IMR-90 (cell line): ENCODE results near the gene CTNND2. TPM values are rescaled to one million over a fixed set of nuclear protein-coding genes. Genes with fewer than 3 reads are reported as not detected.

Source experiments
- ATAC-seq: fragments of 200-7000 bp; cut with Tn5 transposase; 2 replicates; pipeline ENCODE4 v1.9.1; 2020; ENCODE audit warnings: low read depth, mild to moderate bottlenecking, moderate library complexity
- BruUV-seq: library from RNA; stranded (reverse); fragments of 400-500 nt; replicated peaks from 2 replicates; lab custom pipeline; 2021; lab: Mats Ljungman, UMichigan
- CTCF ChIA-PET: fragments of 300-600 bp; formaldehyde crosslinking; extraction: SDS; loops from one replicate; lab custom pipeline; 2021; ENCODE audit warnings: antibody characterized with exemption; lab: Yijun Ruan, JAX
- POLR2A ChIA-PET: fragments of 300-600 bp; sonication (Branson Sonifier 250); formaldehyde crosslinking; loops from one replicate; lab custom pipeline; 2022; ENCODE audit warnings: antibody characterized with exemption; ENCODE audit not compliant: unreplicated experiment; lab: Charles Lee
- DNase-seq: peaks from one replicate; pipeline ENCODE4 v3.0.0; 2013
- H2AFZ ChIP-seq: replicated peaks from 2 replicates; pipeline ENCODE3; 2013; ENCODE audit warnings: low read length, mild to moderate bottlenecking; ENCODE audit not compliant: poor library complexity
- H2AK5ac ChIP-seq: 2 replicates; pipeline ENCODE4 v1.6.1; 2013; ENCODE audit warnings: low read depth, low read length, inconsistent platforms
- H2AK9ac ChIP-seq: replicated peaks from 2 replicates; pipeline ENCODE3; 2013; ENCODE audit warnings: mild to moderate bottlenecking, low read depth, low read length, moderate library complexity; ENCODE audit not compliant: poor library complexity
- H2BK120ac ChIP-seq: 2 replicates; pipeline ENCODE4 v1.6.1; 2013; ENCODE audit warnings: low read depth, low read length, inconsistent platforms
- H2BK15ac ChIP-seq: 3 replicates; pipeline ENCODE4 v1.6.1; 2013; ENCODE audit warnings: low read depth, low read length, inconsistent platforms
- H2BK20ac ChIP-seq: 2 replicates; pipeline ENCODE4 v1.6.1; 2013; ENCODE audit warnings: low read depth, mild to moderate bottlenecking, inconsistent platforms, low read length, moderate library complexity
- H2BK5ac ChIP-seq: 2 replicates; pipeline ENCODE4 v1.6.1; 2013; ENCODE audit warnings: mild to moderate bottlenecking, low read depth, low read length, inconsistent platforms; ENCODE audit not compliant: poor library complexity, severe bottlenecking
- H3K14ac ChIP-seq: replicated peaks from 2 replicates; pipeline ENCODE4 v1.6.1; 2013; ENCODE audit warnings: low read depth, low read length, inconsistent platforms
- H3K18ac ChIP-seq: 2 replicates; pipeline ENCODE4 v1.6.1; 2013; ENCODE audit warnings: low read depth, low read length, control low read depth
- H3K23ac ChIP-seq: 2 replicates; pipeline ENCODE4 v1.6.1; 2013; ENCODE audit warnings: low read depth, low read length, inconsistent platforms
- H3K27ac ChIP-seq: 2 replicates; pipeline ENCODE4 v1.5.1; 2013; ENCODE audit warnings: mild to moderate bottlenecking, control low read depth, low read length; ENCODE audit not compliant: insufficient read depth
- H3K27me3 ChIP-seq: 2 replicates; pipeline ENCODE4 v1.6.1; 2013; ENCODE audit warnings: low read length; ENCODE audit not compliant: control insufficient read depth, insufficient read depth
- H3K36me3 ChIP-seq: 2 replicates; pipeline ENCODE4 v1.6.1; 2013; ENCODE audit warnings: low read length, mixed read lengths; ENCODE audit not compliant: control insufficient read depth, insufficient read depth
- H3K4ac ChIP-seq: 2 replicates; pipeline ENCODE4 v1.6.1; 2013; ENCODE audit warnings: low read depth, low read length, inconsistent platforms
- H3K4me1 ChIP-seq: 2 replicates; pipeline ENCODE4 v1.6.1; 2013; ENCODE audit warnings: low read length, mixed read lengths; ENCODE audit not compliant: control insufficient read depth, insufficient read depth
- H3K4me2 ChIP-seq: 2 replicates; pipeline ENCODE4 v1.6.1; 2013; ENCODE audit warnings: low read depth, mild to moderate bottlenecking, control low read depth, low read length, moderate library complexity
- H3K4me3 ChIP-seq: 2 replicates; pipeline ENCODE4 v1.5.1; 2013; ENCODE audit warnings: low read depth, mild to moderate bottlenecking, control low read depth, low read length, moderate library complexity; ENCODE audit not compliant: insufficient read depth
- H3K56ac ChIP-seq: 2 replicates; pipeline ENCODE4 v1.6.1; 2013; ENCODE audit warnings: low read length, inconsistent platforms; ENCODE audit not compliant: insufficient read depth; ENCODE audit errors: extremely low read depth
- H3K79me1 ChIP-seq, 2 experiments: 2 replicates each; pipeline ENCODE4 v1.6.1; 2013; ENCODE audit warnings: low read length in 2 of 2, inconsistent platforms in 1 of 2, low read depth in 1 of 2
- H3K9ac ChIP-seq: 2 replicates; pipeline ENCODE4 v1.6.1; 2013; ENCODE audit warnings: low read depth, low read length, control low read depth
- H3K9me1 ChIP-seq: 2 replicates; pipeline ENCODE4 v1.6.1; 2013; ENCODE audit warnings: low read length, inconsistent platforms; ENCODE audit not compliant: insufficient read depth
- H3K9me3 ChIP-seq: 2 replicates; pipeline ENCODE4 v1.6.1; 2013; ENCODE audit warnings: low read length; ENCODE audit not compliant: control insufficient read depth, insufficient read depth
- H4K20me1 ChIP-seq: 2 replicates; pipeline ENCODE4 v1.6.1; 2013; ENCODE audit warnings: low read length, inconsistent platforms; ENCODE audit not compliant: insufficient read depth
- H4K5ac ChIP-seq: 2 replicates; pipeline ENCODE4 v1.6.1; 2013; ENCODE audit warnings: mild to moderate bottlenecking, low read depth, low read length, control low read depth
- H4K8ac ChIP-seq, 2 experiments: 2 replicates each; pipeline ENCODE4 v1.6.1; 2013; ENCODE audit warnings: low read depth in 2 of 2, low read length in 2 of 2, control low read depth in 1 of 2, inconsistent platforms in 1 of 2
- H4K91ac ChIP-seq: 2 replicates; pipeline ENCODE4 v1.6.1; 2013; ENCODE audit warnings: low read depth, low read length, inconsistent platforms; ENCODE audit not compliant: insufficient read depth
- BHLHE40 ChIP-seq: fragments of 150-350 bp; IDR thresholded peaks from 2 replicates; pipeline ENCODE4 v1.6.1; 2016; ENCODE audit warnings: mild to moderate bottlenecking, low read depth, low read length
- CEBPB ChIP-seq: IDR thresholded peaks from 2 replicates; pipeline ENCODE4 v1.6.1; 2012; ENCODE audit warnings: low read depth, low read length, improper control_type of control experiment
- CHD1 ChIP-seq: IDR thresholded peaks from 2 replicates; pipeline ENCODE4 v1.6.1; 2012; ENCODE audit warnings: low read depth, low read length, improper control_type of control experiment
- ELK1 ChIP-seq: fragments of 150-350 bp; IDR thresholded peaks from 2 replicates; pipeline ENCODE4 v1.6.1; 2016; ENCODE audit warnings: low read depth, mild to moderate bottlenecking, low read length, moderate library complexity, borderline replicate concordance
- RCOR1 ChIP-seq: IDR thresholded peaks from 2 replicates; pipeline ENCODE4 v1.6.1; 2012; ENCODE audit warnings: mild to moderate bottlenecking, low read length, improper control_type of control experiment; ENCODE audit not compliant: insufficient replicate concordance
- SMC3 ChIP-seq: fragments of 150-350 bp; IDR thresholded peaks from 2 replicates; pipeline ENCODE4 v1.6.1; 2016; ENCODE audit warnings: low read depth, mild to moderate bottlenecking, antibody characterized with exemption, low read length, moderate library complexity
- USF2 ChIP-seq: fragments of 150-350 bp; IDR thresholded peaks from 2 replicates; pipeline ENCODE4 v1.6.1; 2017; ENCODE audit warnings: mild to moderate bottlenecking, antibody characterized with exemption, low read length, low read depth
- WGBS, 2 experiments: methylation state at CpG; one replicate each; pipeline versions ENCODE4 v1.1.5 to v1.1.7; 2013; ENCODE audit warnings: missing lambda C conversion rate in 2 of 2; ENCODE audit not compliant: insufficient read length in 1 of 2; ENCODE audit errors: extremely low coverage in 2 of 2; 5-methylcytosine and 5-hydroxymethylcytosine counted together
- dilution Hi-C: fragments of 300-500 bp; cut with HindIII; formaldehyde crosslinking; loops from one replicate; pipeline ENCODE4 v1.14.3; 2018; ENCODE audit warnings: low sequenced_read_pairs; ENCODE audit not compliant: unreplicated experiment
- in situ Hi-C: fragments of 300-500 bp; cut with MboI; formaldehyde crosslinking; loops from 3 replicates; pipeline ENCODE4 v1.14.3; 2019; ENCODE audit warnings: low sequenced_read_pairs, inconsistent platforms, mixed read lengths
- intact Hi-C: fragments of 100-400 bp; cut with micrococcal nuclease; formaldehyde crosslinking; loops from 2 replicates; pipeline ENCODE4 v1.10.0; 2022
- polyA plus RNA-seq, 3 experiments: library from polyadenylated mRNA; depleted of rRNA; stranded (reverse); fragments of >200 nt; gene quantifications; 2 replicates each; pipeline ENCODE4 v1.2.3, GENCODE V29; 2012; ENCODE audit warnings: low replicate concordance in 1 of 3
- total RNA-seq: library from RNA; depleted of rRNA; stranded (reverse); fragments of >200 nt; gene quantifications from 2 replicates; pipeline ENCODE4 v1.2.3, GENCODE V29; 2012

The CTNND2 gene
- total and polyA plus RNA-seq, 2 of the 4 experiments (the other 2 are of a cell fraction), result not detected

- dilution Hi-C loops, result no loop called here
- Histone ChIP-seq H3K27me3 (no peaks in the 10 kb centered on the region), H3K4me1 (no peaks in the 10 kb centered on the region), H3K4ac (no peak overlapping the region), H3K4me3 (no peak overlapping the region), H3K9ac (no peak overlapping the region), H3K9me3 (no peaks in the 10 kb centered on the region), H4K20me1 (no peaks in the 10 kb centered on the region), H3K18ac (no peak overlapping the region), H3K9me1 (no peaks in the 10 kb centered on the region), H2BK20ac (no peak overlapping the region), H3K27ac (no peak overlapping the region), H3K4me2 (no peak overlapping the region), H4K5ac (no peak overlapping the region), H2BK5ac (no peak overlapping the region), H3K36me3 (no peaks in the 10 kb centered on the region), H3K56ac (no peak overlapping the region), H3K14ac (no peak overlapping the region), H2AFZ (no peak overlapping the region), H2BK15ac (no peak overlapping the region), H4K8ac (no peak overlapping the region), H2AK5ac (no peak overlapping the region), H3K79me1 (no peaks in the 10 kb centered on the region), H4K91ac (no peak overlapping the region), H2BK120ac (no peak overlapping the region), H3K23ac (no peak overlapping the region), H2AK9ac (no peak overlapping the region)
- 20% methylated on average over 1 of the region's 1 CpG; no CpG with 5 or more reads in 1 of the 2 experiments for WGBS, 2 experiments
- ChIA-PET CTCF (no interaction called here), POLR2A (no interaction called here)
- TF ChIP-seq ELK1 (no peak), RCOR1 (no peak), SMC3 (no peak), CHD1 (no peak), CEBPB (no peak), BHLHE40 (no peak), USF2 (no peak)
- intact Hi-C loops, result no loop called here
- ATAC-seq (no peak), DNase-seq (no peak)
- no TSS peak for BruUV-seq
- in situ Hi-C loops, result no loop called here
Measured at GRCh38 chr5:11224436-11225187, 679.6 kb downstream of the CTNND2 start.
